ENCODE results near the gene TACC2.
A peak's percentile ranks its signal among the peaks of the same experiment; 100 is the strongest.

Gene TACC2

DNA sequence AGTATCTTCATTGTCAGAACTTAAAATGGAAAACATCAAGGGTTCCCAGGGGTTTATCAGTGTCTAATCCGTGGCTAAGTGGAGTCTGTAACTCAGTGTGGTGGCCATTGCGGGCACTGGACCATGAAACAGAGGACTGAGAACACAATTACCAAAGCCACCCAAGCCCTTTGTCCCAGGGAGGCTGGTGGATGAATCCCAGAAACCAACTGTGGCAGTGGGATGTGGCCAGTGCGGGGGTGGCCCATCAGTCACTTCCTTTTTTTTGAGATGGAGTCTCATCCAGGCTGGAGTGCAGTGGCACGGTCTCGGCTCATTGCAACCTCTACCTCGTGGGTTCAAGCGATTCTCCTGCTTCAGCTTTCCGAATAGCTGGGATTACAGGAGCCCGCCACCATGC, 61.8 kb downstream of the TACC2 start:
- WGBS, 2 experiments (ENCODE audit: insufficient coverage in 2 of 2) = 93 to 95% methylated on average over 7 of the region's 9 CpGs

DNA sequence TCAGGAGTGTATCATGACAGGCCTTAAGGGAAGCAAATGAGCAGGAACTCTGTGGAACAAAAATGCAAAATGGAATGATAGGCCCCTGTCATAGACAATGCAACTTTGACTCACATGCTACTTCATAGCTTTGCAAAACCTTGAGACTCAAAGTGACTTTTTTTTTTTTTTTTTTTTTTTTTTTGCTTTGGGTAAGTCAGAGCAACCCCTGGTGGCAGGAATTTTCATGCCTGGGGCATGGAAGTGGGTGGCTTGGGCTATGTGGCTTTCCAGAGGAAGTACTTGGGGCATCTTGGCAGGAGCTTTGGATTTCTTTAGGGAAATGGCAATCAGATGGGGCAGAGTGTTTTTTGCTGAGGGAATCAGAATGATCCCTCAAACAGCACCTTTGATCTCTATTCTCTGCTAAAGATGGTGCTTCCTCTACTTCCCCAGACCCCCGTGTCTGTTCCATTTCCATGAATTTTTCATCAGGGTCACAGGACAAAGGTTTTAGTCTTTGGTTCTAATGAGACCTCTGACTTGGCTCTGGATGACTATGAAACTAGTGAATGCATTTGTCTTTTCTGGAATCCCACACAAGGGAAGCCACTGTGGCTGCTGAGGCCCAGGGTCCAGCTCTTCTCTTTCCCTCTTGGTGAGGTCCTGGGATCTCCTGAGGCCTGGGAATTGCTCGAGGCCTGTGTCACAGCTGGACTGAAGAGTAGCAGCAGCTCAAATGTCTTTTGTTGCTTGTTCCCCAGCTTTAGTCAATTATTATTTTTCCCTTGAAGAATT, 62.8 kb downstream of the TACC2 start:
- H3K27ac ChIP-seq (ENCODE audit: low read depth, low read length, severe bottlenecking) = peak overlapping the region; percentile 3
- 69 to 100% methylated on average over 1 to 2 of the region's 2 CpGs for WGBS, 2 experiments (ENCODE audit: insufficient coverage in 2 of 2)
- H3K36me3 ChIP-seq (ENCODE audit: control insufficient read depth, insufficient read depth, low read length) = no peaks in the 10 kb centered on the region
- no peaks in the 10 kb centered on the region for H3K9me3 ChIP-seq (ENCODE audit: control insufficient read depth, low read length)
- peaks cover 6% of the 10 kb centered on the region for H3K4me1 ChIP-seq (ENCODE audit: control insufficient read depth, insufficient read depth, low read length, poor library complexity, severe bottlenecking)
- no peak overlapping the region for H3K4me3 ChIP-seq (ENCODE audit: extremely low read depth, insufficient read depth, low read length, poor library complexity, severe bottlenecking)

More for the DNA sequence above, 61.8 kb downstream of the TACC2 start:
- H3K4me1 ChIP-seq (ENCODE audit: control insufficient read depth, insufficient read depth, low read length, poor library complexity, severe bottlenecking) = peaks cover 6% of the 10 kb centered on the region
- no peaks in the 10 kb centered on the region for H3K36me3 ChIP-seq (ENCODE audit: control insufficient read depth, insufficient read depth, low read length)
- H3K4me3 ChIP-seq (ENCODE audit: extremely low read depth, insufficient read depth, low read length, poor library complexity, severe bottlenecking) = no peak overlapping the region
- H3K9me3 ChIP-seq (ENCODE audit: control insufficient read depth, low read length) = no peaks in the 10 kb centered on the region
- no peak overlapping the region for H3K27ac ChIP-seq (ENCODE audit: low read depth, low read length, severe bottlenecking)

DNA sequence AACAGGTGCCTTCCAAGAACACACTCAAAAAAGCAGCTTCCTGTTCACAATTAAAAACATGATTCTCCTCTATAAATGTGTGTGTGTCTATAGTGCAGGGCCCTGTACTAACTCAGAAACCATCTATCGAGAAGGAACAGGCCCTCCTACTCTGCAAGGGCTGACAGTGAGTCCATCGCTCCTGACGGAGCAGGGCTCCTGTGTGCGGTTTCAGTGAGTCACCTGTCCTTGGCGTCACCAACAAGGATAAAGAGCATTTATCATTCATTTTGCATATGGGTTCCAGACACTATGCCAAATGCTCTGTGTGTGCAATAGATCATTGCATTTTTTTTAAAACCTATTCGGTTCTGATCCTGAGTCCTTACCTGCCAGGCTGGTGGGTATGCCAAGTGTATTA, 63.7 kb downstream of the TACC2 start:
- WGBS, 2 experiments (ENCODE audit: insufficient coverage in 2 of 2) = 93 to 97% methylated on average over 5 to 6 of the region's 6 CpGs
- Histone ChIP-seq H3K36me3 (ENCODE audit: control insufficient read depth, insufficient read depth, low read length) (no peaks in the 10 kb centered on the region), H3K4me3 (ENCODE audit: extremely low read depth, insufficient read depth, low read length, poor library complexity, severe bottlenecking) (no peak overlapping the region), H3K27ac (ENCODE audit: low read depth, low read length, severe bottlenecking) (no peak overlapping the region), H3K9me3 (ENCODE audit: control insufficient read depth, low read length) (no peaks in the 10 kb centered on the region), H3K4me1 (ENCODE audit: control insufficient read depth, insufficient read depth, low read length, poor library complexity, severe bottlenecking) (peaks cover 6% of the 10 kb centered on the region)

DNA sequence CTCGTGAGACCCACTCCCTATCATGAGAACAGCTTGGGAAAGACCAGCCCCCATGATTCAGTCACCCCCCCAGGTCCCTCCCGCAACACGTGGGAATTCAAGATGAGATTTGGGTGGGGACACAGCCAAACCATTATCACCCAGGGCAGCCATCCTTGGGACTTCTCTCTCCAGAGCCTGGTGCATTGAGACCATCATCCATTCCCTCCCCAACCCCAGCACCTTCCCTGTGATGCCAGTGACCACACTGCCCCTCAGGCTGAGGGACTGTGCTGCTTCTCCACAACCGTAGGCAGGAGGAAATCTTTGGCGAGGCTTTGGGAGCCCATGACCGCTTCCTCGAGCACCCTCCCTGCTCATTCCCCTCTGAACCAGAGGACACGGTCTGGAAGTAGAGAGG, 64.4 kb downstream of the TACC2 start:
- Histone ChIP-seq H3K36me3 (ENCODE audit: control insufficient read depth, insufficient read depth, low read length) (no peaks in the 10 kb centered on the region), H3K4me1 (ENCODE audit: control insufficient read depth, insufficient read depth, low read length, poor library complexity, severe bottlenecking) (peaks cover 6% of the 10 kb centered on the region), H3K9me3 (ENCODE audit: control insufficient read depth, low read length) (no peaks in the 10 kb centered on the region), H3K27ac (ENCODE audit: low read depth, low read length, severe bottlenecking) (no peak overlapping the region), H3K4me3 (ENCODE audit: extremely low read depth, insufficient read depth, low read length, poor library complexity, severe bottlenecking) (no peak overlapping the region)
- 87 to 96% methylated on average over 4 to 8 of the region's 8 CpGs for WGBS, 2 experiments (ENCODE audit: insufficient coverage in 2 of 2)

DNA sequence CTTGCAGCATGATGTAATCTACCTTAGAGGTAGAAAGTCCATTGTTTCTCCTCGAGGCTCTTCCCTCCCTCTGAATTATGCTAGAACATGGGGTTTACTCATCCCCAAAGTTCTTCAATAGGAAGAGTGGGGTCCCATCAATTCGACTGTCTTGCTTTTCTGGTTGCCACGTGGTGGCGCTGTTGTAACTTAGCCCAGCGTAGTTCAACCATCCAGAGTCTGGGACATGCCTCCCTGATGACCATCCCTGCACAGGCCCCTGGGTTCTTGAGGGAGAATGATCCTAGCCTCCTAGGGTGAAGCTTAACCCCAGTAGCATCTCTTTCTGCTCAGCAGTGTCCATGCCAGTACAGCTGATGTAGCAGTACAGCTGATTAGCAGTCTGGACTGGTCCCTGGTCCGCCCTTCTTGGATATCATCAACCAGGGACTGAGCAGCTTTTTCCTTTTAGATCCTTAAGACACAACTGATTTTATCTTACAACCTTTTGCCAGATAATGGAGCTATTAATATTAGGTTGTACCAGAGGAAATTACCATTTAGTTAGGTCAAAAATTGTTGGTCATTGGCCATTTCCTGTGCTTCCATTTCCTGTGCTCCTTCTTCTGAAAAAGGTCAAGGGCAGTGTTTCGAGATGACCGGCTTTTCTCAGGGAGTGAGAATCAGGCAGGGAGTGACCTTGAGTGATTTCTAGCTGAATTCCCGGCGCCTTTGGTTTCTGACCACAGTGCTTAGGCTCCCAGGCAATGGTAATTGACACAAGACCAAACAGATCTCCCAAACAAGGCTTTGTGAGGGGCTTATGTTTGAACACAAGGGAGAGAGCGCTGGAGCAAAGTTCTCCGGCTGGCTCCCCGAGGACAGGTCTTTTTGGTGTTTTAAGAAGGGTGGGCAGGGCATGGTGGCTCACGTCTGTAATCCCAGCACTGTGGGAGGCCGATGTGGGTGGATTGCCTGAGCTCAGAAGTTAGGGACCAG, 65.4 kb downstream of the TACC2 start:
- Histone ChIP-seq H3K27ac (ENCODE audit: low read depth, low read length, severe bottlenecking) (no peak overlapping the region), H3K36me3 (ENCODE audit: control insufficient read depth, insufficient read depth, low read length) (no peaks in the 10 kb centered on the region), H3K4me1 (ENCODE audit: control insufficient read depth, insufficient read depth, low read length, poor library complexity, severe bottlenecking) (peaks cover 6% of the 10 kb centered on the region), H3K9me3 (ENCODE audit: control insufficient read depth, low read length) (no peaks in the 10 kb centered on the region), H3K4me3 (ENCODE audit: extremely low read depth, insufficient read depth, low read length, poor library complexity, severe bottlenecking) (no peak overlapping the region)
- 58 to 67% methylated on average over 10 to 12 of the region's 15 CpGs for WGBS, 2 experiments (ENCODE audit: insufficient coverage in 2 of 2)

DNA sequence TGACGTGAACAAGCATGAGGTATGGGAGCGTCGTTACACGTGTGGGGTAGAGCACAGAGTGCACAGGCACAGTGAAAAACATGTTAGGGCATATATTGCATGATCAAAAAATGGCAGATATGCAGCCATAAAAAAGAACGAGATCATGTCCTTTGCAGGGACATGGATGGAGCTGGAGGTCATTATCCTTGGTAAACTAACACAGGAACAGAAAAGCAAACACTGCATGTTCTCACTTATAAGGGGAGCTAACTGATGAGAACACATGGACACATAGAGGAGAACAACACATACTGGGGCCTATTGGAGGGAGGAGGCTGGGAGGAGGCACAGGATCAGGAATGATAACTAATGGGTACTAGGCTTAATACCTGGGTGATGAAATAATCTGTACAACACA, 66.3 kb downstream of the TACC2 start:
- 94 to 98% methylated on average over 5 of the region's 5 CpGs for WGBS, 2 experiments (ENCODE audit: insufficient coverage in 2 of 2)
- H3K27ac ChIP-seq (ENCODE audit: low read depth, low read length, severe bottlenecking) = no peak overlapping the region

DNA sequence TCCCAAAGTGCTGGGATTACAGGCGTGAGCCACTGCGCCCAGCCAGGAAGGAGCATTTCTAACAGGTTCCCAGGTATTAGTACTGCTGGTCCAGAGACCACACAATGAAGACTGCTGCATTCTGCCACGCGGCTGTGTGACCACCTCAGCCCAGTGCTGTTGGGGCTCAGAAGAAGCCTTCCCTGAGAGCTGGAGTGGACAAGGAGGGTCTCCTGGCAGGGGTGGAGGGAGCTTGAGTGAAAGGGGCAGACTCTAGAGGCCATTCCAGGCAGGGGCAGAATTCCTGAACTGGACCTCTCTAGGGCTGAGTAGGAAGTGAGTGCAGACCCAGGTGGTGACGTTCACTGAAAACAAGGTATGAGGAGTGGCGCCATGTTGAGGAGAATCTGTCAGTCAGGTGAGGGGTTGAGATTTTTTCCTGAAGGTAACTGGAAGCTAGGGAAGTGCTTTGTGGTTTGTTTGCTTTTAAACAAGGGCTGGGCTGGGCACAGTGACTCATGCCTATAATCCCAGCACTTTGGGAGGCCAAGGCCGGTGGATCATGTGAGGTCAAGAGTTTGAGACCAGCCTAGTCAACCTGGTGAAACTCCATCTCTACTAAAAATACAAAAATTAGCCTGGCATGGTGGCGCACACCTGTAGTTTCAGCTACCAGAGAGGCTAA, 67.6 kb downstream of the TACC2 start:
- 86 to 96% methylated on average over 5 to 7 of the region's 8 CpGs for WGBS, 2 experiments (ENCODE audit: insufficient coverage in 2 of 2)

More for the DNA sequence above, 66.3 kb downstream of the TACC2 start:
- Histone ChIP-seq H3K4me1 (ENCODE audit: control insufficient read depth, insufficient read depth, low read length, poor library complexity, severe bottlenecking) (peaks cover 6% of the 10 kb centered on the region), H3K4me3 (ENCODE audit: extremely low read depth, insufficient read depth, low read length, poor library complexity, severe bottlenecking) (no peak overlapping the region), H3K9me3 (ENCODE audit: control insufficient read depth, low read length) (no peaks in the 10 kb centered on the region), H3K36me3 (ENCODE audit: control insufficient read depth, insufficient read depth, low read length) (no peaks in the 10 kb centered on the region)

DNA sequence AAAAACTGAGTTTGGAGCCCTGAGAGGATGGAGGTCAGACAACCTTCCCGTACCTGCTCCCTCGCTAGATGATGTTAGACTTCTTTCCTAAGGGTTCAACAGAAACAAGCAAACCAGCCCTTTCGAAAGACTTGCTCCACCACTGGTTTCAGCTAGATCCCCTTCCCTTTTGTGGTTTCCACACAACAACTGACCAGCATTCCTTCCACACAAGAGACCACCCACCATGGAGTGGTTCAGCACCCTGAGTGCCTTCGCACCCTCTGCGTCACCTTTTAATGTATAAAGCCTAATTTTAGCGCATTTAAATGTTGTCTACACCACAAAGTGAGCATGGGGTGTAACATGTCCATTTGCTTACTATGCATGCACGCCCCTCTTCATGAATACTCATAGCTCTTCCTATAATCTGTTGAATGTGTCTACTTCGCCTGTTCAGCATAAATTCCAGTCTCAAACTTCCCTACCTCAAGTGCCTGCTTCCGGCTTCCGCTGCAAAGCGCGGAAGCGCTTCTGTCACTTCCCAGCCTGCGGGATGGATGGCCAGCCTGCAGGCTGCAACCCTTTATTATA, 69.0 kb downstream of the TACC2 start:
- WGBS, 2 experiments (ENCODE audit: insufficient coverage in 2 of 2) = 78 to 86% methylated on average over 8 of the region's 14 CpGs
- no peak overlapping the region for H3K27ac ChIP-seq (ENCODE audit: low read depth, low read length, severe bottlenecking)
- no peaks in the 10 kb centered on the region for H3K9me3 ChIP-seq (ENCODE audit: control insufficient read depth, low read length)

More for the DNA sequence above, 67.6 kb downstream of the TACC2 start:
- Histone ChIP-seq H3K4me3 (ENCODE audit: extremely low read depth, insufficient read depth, low read length, poor library complexity, severe bottlenecking) (no peak overlapping the region), H3K36me3 (ENCODE audit: control insufficient read depth, insufficient read depth, low read length) (no peaks in the 10 kb centered on the region), H3K4me1 (ENCODE audit: control insufficient read depth, insufficient read depth, low read length, poor library complexity, severe bottlenecking) (peaks cover 3% of the 10 kb centered on the region), H3K27ac (ENCODE audit: low read depth, low read length, severe bottlenecking) (no peak overlapping the region), H3K9me3 (ENCODE audit: control insufficient read depth, low read length) (no peaks in the 10 kb centered on the region)

DNA sequence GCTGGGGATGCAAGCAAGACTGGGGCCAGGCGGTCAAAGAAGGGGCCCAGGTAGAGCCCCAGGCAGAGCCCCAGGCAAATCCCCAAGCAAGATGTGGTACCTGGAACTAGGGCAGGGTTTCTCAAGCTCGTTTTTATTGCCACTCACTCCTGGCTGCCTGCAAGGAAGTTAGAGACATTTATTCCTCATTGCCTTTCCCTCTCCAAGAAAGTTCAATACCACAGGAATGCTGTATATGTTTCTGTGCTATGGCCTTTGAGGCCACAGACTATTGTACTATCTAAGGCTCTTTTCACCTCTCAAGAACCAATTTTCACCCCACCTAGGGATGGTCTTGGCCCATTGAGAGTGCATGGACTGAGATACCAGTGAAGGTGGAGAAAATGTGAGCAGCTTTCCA, 71.3 kb downstream of the TACC2 start:
- Histone ChIP-seq H3K4me1 (ENCODE audit: control insufficient read depth, insufficient read depth, low read length, poor library complexity, severe bottlenecking) (peaks cover 8% of the 10 kb centered on the region), H3K4me3 (ENCODE audit: extremely low read depth, insufficient read depth, low read length, poor library complexity, severe bottlenecking) (no peak overlapping the region), H3K27ac (ENCODE audit: low read depth, low read length, severe bottlenecking) (no peak overlapping the region), H3K9me3 (ENCODE audit: control insufficient read depth, low read length) (no peaks in the 10 kb centered on the region), H3K36me3 (ENCODE audit: control insufficient read depth, insufficient read depth, low read length) (no peaks in the 10 kb centered on the region)
- WGBS, 2 experiments (ENCODE audit: insufficient coverage in 2 of 2) = 75 to 92% methylated on average over 1 to 2 of the region's 2 CpGs

More for the DNA sequence above, 69.0 kb downstream of the TACC2 start:
- no peak overlapping the region for H3K4me3 ChIP-seq (ENCODE audit: extremely low read depth, insufficient read depth, low read length, poor library complexity, severe bottlenecking)
- H3K4me1 ChIP-seq (ENCODE audit: control insufficient read depth, insufficient read depth, low read length, poor library complexity, severe bottlenecking) = peaks cover 7% of the 10 kb centered on the region
- H3K36me3 ChIP-seq (ENCODE audit: control insufficient read depth, insufficient read depth, low read length) = no peaks in the 10 kb centered on the region

Data from mesodermal cell (in vitro differentiated cells).